ENCODE results near the gene PLEKHJ1.

- TF ChIP-seq POLR2AphosphoS5 (IDR thresholded peaks at IDR 0.05; ENCODE audit: low read depth, low read length) (no peak), REST (IDR thresholded peaks at IDR 0.05; ENCODE audit: insufficient read depth in 1 of 2, low read depth in 2 of 2, low read length in 1 of 2) (no peak)
- TF ChIP-seq, protein P1, sequence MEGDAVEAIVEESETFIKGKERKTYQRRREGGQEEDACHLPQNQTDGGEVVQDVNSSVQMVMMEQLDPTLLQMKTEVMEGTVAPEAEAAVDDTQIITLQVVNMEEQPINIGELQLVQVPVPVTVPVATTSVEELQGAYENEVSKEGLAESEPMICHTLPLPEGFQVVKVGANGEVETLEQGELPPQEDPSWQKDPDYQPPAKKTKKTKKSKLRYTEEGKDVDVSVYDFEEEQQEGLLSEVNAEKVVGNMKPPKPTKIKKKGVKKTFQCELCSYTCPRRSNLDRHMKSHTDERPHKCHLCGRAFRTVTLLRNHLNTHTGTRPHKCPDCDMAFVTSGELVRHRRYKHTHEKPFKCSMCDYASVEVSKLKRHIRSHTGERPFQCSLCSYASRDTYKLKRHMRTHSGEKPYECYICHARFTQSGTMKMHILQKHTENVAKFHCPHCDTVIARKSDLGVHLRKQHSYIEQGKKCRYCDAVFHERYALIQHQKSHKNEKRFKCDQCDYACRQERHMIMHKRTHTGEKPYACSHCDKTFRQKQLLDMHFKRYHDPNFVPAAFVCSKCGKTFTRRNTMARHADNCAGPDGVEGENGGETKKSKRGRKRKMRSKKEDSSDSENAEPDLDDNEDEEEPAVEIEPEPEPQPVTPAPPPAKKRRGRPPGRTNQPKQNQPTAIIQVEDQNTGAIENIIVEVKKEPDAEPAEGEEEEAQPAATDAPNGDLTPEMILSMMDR (IDR thresholded peaks at IDR 0.05), result no peak
Measured at GRCh38 chr19:2251106-2252054, 15.3 kb upstream of the PLEKHJ1 start.
